Vagina (tissue), 2 donors: ENCODE data around the gene AGBL4.

Experiments used
- POLR2A ChIP-seq, 2 donors: fragments of 450-650 bp; IDR thresholded peaks; one replicate each; pipeline ENCODE4 v1.6.1; 2017; ENCODE audit warnings: antibody characterized with exemption in 2 of 2, mild to moderate bottlenecking in 2 of 2, moderate library complexity in 2 of 2
- POLR2AphosphoS5 ChIP-seq, 2 donors: sonication (generic); formaldehyde crosslinking; IDR thresholded peaks; one replicate each; pipeline ENCODE4 v1.9.0; 2017; ENCODE audit warnings: antibody characterized with exemption in 2 of 2, mild to moderate bottlenecking in 2 of 2, low read depth in 1 of 2; ENCODE audit not compliant: insufficient read depth in 1 of 2

GRCh38 chr1:48870596-48870995 lies 1153.2 kb downstream of the AGBL4 start:
- TF ChIP-seq POLR2A (IDR thresholded peaks at IDR 0.05) (no peak), POLR2AphosphoS5 (IDR thresholded peaks at IDR 0.05; ENCODE audit: insufficient read depth in 1 of 2, low read depth in 1 of 2) (no peak)
